Transverse colon (tissue), 4 donors: ENCODE results near the gene SFXN5. TPM values are rescaled to one million over a fixed set of nuclear protein-coding genes. Genes with fewer than 3 reads are reported as not detected.

Experiments used
- DNase-seq: peaks from one replicate; pipeline ENCODE4 v3.0.0-alpha.2; 2019
- H3K27ac ChIP-seq, 4 donors: fragments of 200-600 bp; sonication (generic); 2 replicates each; pipeline ENCODE4 v1.5.1; 2016 to 2018; ENCODE audit warnings: inconsistent platforms in 4 of 4
- H3K27me3 ChIP-seq: fragments of 200-600 bp; sonication (generic); 2 replicates; pipeline ENCODE4 v1.5.1; 2017; ENCODE audit warnings: inconsistent platforms
- H3K36me3 ChIP-seq, 4 donors: fragments of 200-600 bp; sonication (generic); 2 replicates each; pipeline ENCODE4 v1.5.1; 2017 to 2019; ENCODE audit warnings: inconsistent platforms in 4 of 4
- H3K4me1 ChIP-seq, 4 donors: fragments of 200-600 bp; sonication (generic); 2 replicates each; pipeline ENCODE4 v1.5.1; 2017 to 2020; ENCODE audit warnings: inconsistent platforms in 4 of 4
- H3K4me3 ChIP-seq, 4 donors: fragments of 200-600 bp; sonication (generic); 1 replicate in 1 of 4; 2 replicates in 3 of 4; pipeline versions ENCODE4 v1.5.1 to v1.6.1; 2017 to 2019; ENCODE audit warnings: inconsistent platforms in 4 of 4
- H3K9me3 ChIP-seq, 2 donors: fragments of 200-600 bp; sonication (generic); 2 replicates each; pipeline ENCODE4 v1.5.1; 2017 to 2019; ENCODE audit warnings: inconsistent platforms in 2 of 2
- CTCF ChIP-seq, 5 experiments: fragments of 200-600 bp in 3 of 5; fragments of 450-650 bp in 2 of 5; sonication (generic) in 3 of 5; IDR thresholded peaks; 1 replicate in 2 of 5; 2 replicates in 3 of 5; pipeline ENCODE4 v1.5.1; 2016 to 2017; ENCODE audit warnings: antibody characterized with exemption in 5 of 5, inconsistent platforms in 3 of 5, mild to moderate bottlenecking in 2 of 5, moderate library complexity in 1 of 5
- EP300 ChIP-seq: sonication (generic); formaldehyde crosslinking; IDR thresholded peaks from one replicate; pipeline ENCODE4 v1.6.1; 2017; ENCODE audit warnings: antibody characterized with exemption, low read depth
- POLR2A ChIP-seq: fragments of 450-650 bp; IDR thresholded peaks from one replicate; pipeline ENCODE4 v1.6.1; 2016; ENCODE audit warnings: antibody characterized with exemption, mild to moderate bottlenecking, moderate library complexity
- POLR2AphosphoS5 ChIP-seq, 3 donors: sonication (generic); formaldehyde crosslinking; IDR thresholded peaks; one replicate each; pipeline ENCODE4 v1.6.1; 2016; ENCODE audit warnings: antibody characterized with exemption in 3 of 3
- WGBS, 2 donors: methylation state at CpG; one replicate each; pipeline ENCODE4 v1.1.5; 2018; ENCODE audit warnings: low coverage in 1 of 2; 5-methylcytosine and 5-hydroxymethylcytosine counted together
- in situ Hi-C, 4 donors: fragments of 200-750 bp; cut with MboI; loops; one replicate each; pipeline versions ENCODE4 v1.15.0 to v1.15.1; 2017; ENCODE audit warnings: low sequenced_read_pairs in 3 of 4, low pct_ligation_motif_present in 1 of 4, low pct_unique_long_range_greater_than_20kb in 1 of 4
- intact Hi-C: fragments of 100-400 bp; cut with DNase I; formaldehyde crosslinking; loops from one replicate; pipeline ENCODE4 v1.15.1; 2023; ENCODE audit warnings: low total_unique reads
- total RNA-seq, 4 donors: library from RNA; depleted of rRNA; stranded (reverse); fragments of >200 nt; gene quantifications; one replicate each; pipeline ENCODE4 v1.1.0, GENCODE V29; 2016

The SFXN5 gene
- total RNA-seq, 4 donors from 2014 or later: 12.3 to 98.4 (median 42.7) TPM

- Histone ChIP-seq H3K4me3 (no peak overlapping the region), H3K4me1 (peaks cover 0 to 22% (median 14%) of the 10 kb centered on the region in 4 donors), H3K27ac (peak overlapping the region; percentile 69 to 81 (median 72)), H3K36me3 (no peaks in the 10 kb centered on the region), H3K27me3 (no peaks in the 10 kb centered on the region), H3K9me3 (no peaks in the 10 kb centered on the region)
- DNase-seq: peak; percentile 44
- intact Hi-C loops: no loop called here
- TF ChIP-seq POLR2A: no peak
- TF ChIP-seq EP300: no peak
- TF ChIP-seq POLR2AphosphoS5 (IDR thresholded peaks at IDR 0.05): no peak
- TF ChIP-seq CTCF (IDR thresholded peaks at IDR 0.05): no peak
- in situ Hi-C loops: no loop called here
- 69 to 75% methylated on average over 1 of the region's 1 CpG for WGBS, 2 donors
Observed at GRCh38 chr2:73033142-73033765, 38.3 kb downstream of the SFXN5 start.

- in situ Hi-C loops (no loop called here), intact Hi-C loops (no loop called here)
- H3K36me3 ChIP-seq: no peaks in the 10 kb centered on the region
- H3K4me3 ChIP-seq: no peak overlapping the region
- DNase-seq: no peak
- H3K4me1 ChIP-seq: peaks cover 0 to 22% (median 14%) of the 10 kb centered on the region in 4 donors
- H3K9me3 ChIP-seq: no peaks in the 10 kb centered on the region
- H3K27me3 ChIP-seq: no peaks in the 10 kb centered on the region
- peak overlapping the region; percentile 69 to 81 (median 72) for H3K27ac ChIP-seq
- TF ChIP-seq POLR2A (no peak), CTCF (IDR thresholded peaks at IDR 0.05) (no peak), POLR2AphosphoS5 (IDR thresholded peaks at IDR 0.05) (no peak)
- 61 to 63% methylated on average over 5 of the region's 5 CpGs for WGBS, 2 donors
Observed at GRCh38 chr2:73032702-73033097, 38.8 kb downstream of the SFXN5 start.

- intact Hi-C loops: no loop called here
- Histone ChIP-seq H3K27ac (peak overlapping the region; percentile 69 to 81 (median 72)), H3K36me3 (no peaks in the 10 kb centered on the region), H3K27me3 (no peaks in the 10 kb centered on the region), H3K4me1 (peaks cover 0 to 22% (median 14%) of the 10 kb centered on the region in 4 donors), H3K9me3 (no peaks in the 10 kb centered on the region), H3K4me3 (no peak overlapping the region)
- in situ Hi-C loops: no loop called here
- TF ChIP-seq POLR2A: no peak
- no peak for TF ChIP-seq EP300
- TF ChIP-seq POLR2AphosphoS5 (IDR thresholded peaks at IDR 0.05): peak in 2 of 3 donors; percentile 10 to 68
- TF ChIP-seq CTCF (IDR thresholded peaks at IDR 0.05): no peak
- DNase-seq: peak; percentile 79
- 40 to 56% methylated on average over 1 to 10 of the region's 10 CpGs for WGBS, 2 donors
Observed at GRCh38 chr2:73031725-73032701, 39.5 kb downstream of the SFXN5 start.

- TF ChIP-seq EP300 (no peak), CTCF (IDR thresholded peaks at IDR 0.05) (no peak), POLR2AphosphoS5 (IDR thresholded peaks at IDR 0.05) (no peak), POLR2A (no peak)
- H3K36me3 ChIP-seq: no peaks in the 10 kb centered on the region
- DNase-seq: no peak
- WGBS, 2 donors: 33 to 74% methylated on average over 1 to 3 of the region's 3 CpGs
- no peaks in the 10 kb centered on the region for H3K27me3 ChIP-seq
- H3K27ac ChIP-seq: peak overlapping the region; percentile 69 to 81 (median 72)
- peaks cover 0 to 22% (median 14%) of the 10 kb centered on the region in 4 donors for H3K4me1 ChIP-seq
- no peaks in the 10 kb centered on the region for H3K9me3 ChIP-seq
- intact Hi-C loops: no loop called here
- in situ Hi-C loops: no loop called here
- H3K4me3 ChIP-seq: no peak overlapping the region
Observed at GRCh38 chr2:73031095-73031678, 40.3 kb downstream of the SFXN5 start.
